A549 (cell line): Measurements from ENCODE around the gene ADGRG6.

Experiments used
- CTCF ChIP-seq: fragments of >200 bp; sonication (Bioruptor Twin); formaldehyde crosslinking; IDR thresholded peaks from 3 replicates; pipeline ENCODE4 v1.5.1; 2016
- ELK1 ChIP-seq: fragments of 150-350 bp; IDR thresholded peaks from 2 replicates; pipeline ENCODE4 v1.6.1; 2014; ENCODE audit warnings: low read depth, mild to moderate bottlenecking, low read length
- ESRRA ChIP-seq: fragments of 150-350 bp; IDR thresholded peaks from 2 replicates; pipeline ENCODE4 v1.6.1; 2014; ENCODE audit warnings: mild to moderate bottlenecking, low read length, borderline replicate concordance
- KDM5A ChIP-seq: fragments of 200-600 bp; sonication (generic); IDR thresholded peaks from 2 replicates; pipeline ENCODE4 v1.6.1; 2016; ENCODE audit warnings: antibody characterized with exemption, mild to moderate bottlenecking
- MAX ChIP-seq: IDR thresholded peaks from 2 replicates; pipeline ENCODE4 v1.6.1; 2012
- MAZ ChIP-seq: fragments of 150-350 bp; IDR thresholded peaks from 2 replicates; pipeline ENCODE4 v1.6.1; 2014; ENCODE audit warnings: antibody characterized with exemption, low read depth, low read length, borderline replicate concordance
- POLR2A ChIP-seq: IDR thresholded peaks from 2 replicates; pipeline ENCODE4 v1.6.1; 2012; ENCODE audit warnings: mild to moderate bottlenecking, low read length
- RAD21 ChIP-seq, 2 experiments: fragments of >200 bp in 1 of 2; sonication (Bioruptor Twin) in 1 of 2; formaldehyde crosslinking in 1 of 2; IDR thresholded peaks in 1 of 2; conservative IDR thresholded peaks in 1 of 2; 2 replicates in 1 of 2; 3 replicates in 1 of 2; pipeline ENCODE4 v1.6.1; 2012 to 2018; ENCODE audit warnings: inconsistent platforms in 1 of 2
- RNF2 ChIP-seq: fragments of 200-600 bp; sonication (generic); IDR thresholded peaks from 2 replicates; pipeline ENCODE4 v1.6.1; 2016; ENCODE audit warnings: low read depth, mild to moderate bottlenecking, antibody characterized with exemption, moderate library complexity, borderline replicate concordance
- ZFP36 ChIP-seq: fragments of 450-650 bp; IDR thresholded peaks from 2 replicates; pipeline ENCODE4 v1.6.1; 2014; ENCODE audit warnings: borderline replicate concordance; ENCODE audit not compliant: partially characterized antibody

GRCh38 chr6:142367061-142367460, 65.3 kb downstream of the ADGRG6 start:
- TF ChIP-seq CTCF (no peak), KDM5A (no peak), ESRRA (no peak), MAZ (no peak), ZFP36 (no peak), MAX (no peak), POLR2A (no peak), ELK1 (no peak), RNF2 (no peak), RAD21 (conservative IDR thresholded peaks at IDR 0.05 in 1 of 2, IDR thresholded peaks at IDR 0.05 in 1 of 2) (no peak)
